HG03103 (cell line): ENCODE measurements around the gene RYR2.

Experiments used
- ATAC-seq: cut with Tn5 transposase; IDR thresholded peaks from one replicate; pipeline ENCODE4 v1.9.1; 2021; ENCODE audit warnings: low read depth; ENCODE audit not compliant: unreplicated experiment

The RYR2 gene

GRCh38 chr1:237396426-237396825, 354.4 kb downstream of the RYR2 start:
- no peak for ATAC-seq

- ATAC-seq, result no peak
Measured at GRCh38 chr1:237398751-237399150, 356.8 kb downstream of the RYR2 start.

DNA sequence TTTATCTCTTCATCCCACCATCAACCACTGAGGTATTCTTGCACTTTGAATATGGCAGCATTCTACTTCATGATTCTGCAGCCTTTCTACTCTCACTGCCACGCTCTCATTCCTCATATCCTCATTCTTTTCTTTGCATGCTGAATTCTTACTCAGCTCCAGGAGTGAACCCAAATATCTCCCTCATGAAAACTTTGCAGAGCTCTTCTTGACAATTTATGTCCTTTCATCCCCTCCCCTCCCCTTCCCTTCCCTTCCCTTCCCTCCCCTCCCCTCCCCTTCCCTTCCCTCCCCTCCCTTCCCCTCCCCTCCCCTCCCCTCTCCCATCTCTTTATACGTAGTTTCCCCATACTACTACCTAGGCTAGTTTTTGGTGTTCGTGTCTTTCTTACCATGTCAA, 363.9 kb downstream of the RYR2 start:
- ATAC-seq, result no peak

DNA sequence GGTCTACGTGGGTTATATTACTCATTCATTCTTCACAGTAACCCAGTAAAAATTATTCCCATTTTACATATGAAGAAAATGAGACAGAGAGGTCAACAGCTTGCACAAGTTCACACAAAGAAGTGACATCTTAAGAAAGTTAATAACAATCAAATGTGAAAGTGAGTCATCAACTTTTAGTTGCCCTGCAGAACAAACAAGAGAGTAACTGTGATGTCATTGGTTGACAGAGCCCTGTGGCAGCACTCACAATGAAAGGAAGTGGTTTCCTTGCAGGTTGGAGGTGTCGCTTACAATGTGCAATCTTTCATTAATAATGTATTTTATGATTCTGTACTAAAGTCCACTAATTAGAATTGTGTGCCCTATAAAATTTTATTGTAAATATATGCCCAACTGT, 369.6 kb downstream of the RYR2 start:
- no peak for ATAC-seq

DNA sequence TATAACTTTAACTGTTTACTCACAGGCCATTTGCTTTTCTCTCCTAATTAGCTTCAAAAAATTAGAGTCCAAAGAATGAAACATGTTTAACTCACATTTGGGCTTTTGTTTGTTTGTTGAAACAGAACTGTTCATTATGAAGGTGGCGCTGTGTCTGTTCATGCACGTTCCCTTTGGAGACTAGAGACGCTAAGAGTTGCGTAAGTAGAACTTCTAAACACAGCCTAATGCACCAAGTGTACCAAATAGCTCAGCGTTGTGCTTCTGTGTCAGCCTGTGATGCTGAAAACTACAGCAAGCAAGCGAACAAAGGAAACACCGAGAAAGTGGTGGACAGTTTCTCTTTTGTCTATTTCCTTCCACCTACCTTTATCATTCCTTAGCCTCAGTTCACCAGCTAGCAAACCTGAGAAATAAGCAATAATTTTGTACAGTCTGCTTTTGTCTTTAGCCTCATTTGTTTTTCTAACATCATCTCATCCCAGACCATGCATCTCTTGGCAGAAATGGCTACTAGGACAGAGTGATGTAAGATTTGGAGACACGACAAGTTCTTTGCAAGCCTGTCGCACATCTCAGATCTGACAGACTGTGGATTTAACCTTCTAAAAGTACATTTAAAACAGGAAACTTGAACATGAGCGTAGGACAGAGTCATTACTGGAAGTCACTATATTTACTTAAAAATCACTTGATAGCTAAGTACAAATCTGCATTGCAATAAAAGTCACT, 375.1 kb downstream of the RYR2 start:
- ATAC-seq, result no peak

DNA sequence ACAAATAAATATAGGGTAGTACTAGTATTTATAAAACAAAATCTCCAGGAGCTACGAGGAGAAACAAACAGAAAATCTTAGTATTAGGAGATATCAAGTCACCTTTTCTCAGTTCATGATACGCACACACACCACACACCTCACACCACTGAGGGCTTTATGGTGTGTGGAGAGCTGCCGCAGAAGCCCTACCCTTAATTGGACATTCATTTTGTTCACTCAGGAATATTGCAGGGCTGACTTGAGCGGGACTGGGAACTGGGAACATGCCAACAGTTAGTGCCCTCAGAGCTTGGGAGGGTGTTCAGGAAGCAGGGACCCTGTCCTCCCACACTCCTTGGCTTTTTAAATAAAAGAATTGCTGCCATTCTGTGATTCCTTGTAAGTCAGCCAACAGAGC, 386.8 kb downstream of the RYR2 start:
- ATAC-seq, result no peak

GRCh38 chr1:237429252-237429651, 387.3 kb downstream of the RYR2 start:
- ATAC-seq, result no peak

DNA sequence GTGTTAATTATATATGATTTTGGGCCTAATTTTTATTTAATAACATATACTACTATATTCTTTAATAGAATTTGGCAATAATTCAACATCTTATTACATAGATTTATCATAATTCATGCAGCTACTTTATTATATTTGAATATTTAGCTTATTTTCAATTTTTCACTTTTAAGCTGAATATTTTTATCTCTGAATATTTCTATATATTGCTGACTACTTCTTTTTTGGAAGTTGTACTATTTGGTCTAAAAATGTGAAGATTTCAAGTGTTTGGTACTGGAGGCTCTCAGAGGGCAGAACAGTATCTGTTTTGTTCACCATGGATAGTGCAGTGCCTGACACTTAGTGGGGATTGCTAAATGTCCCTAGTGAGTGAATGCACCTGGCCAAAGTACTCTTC, 389.5 kb downstream of the RYR2 start:
- no peak for ATAC-seq

DNA sequence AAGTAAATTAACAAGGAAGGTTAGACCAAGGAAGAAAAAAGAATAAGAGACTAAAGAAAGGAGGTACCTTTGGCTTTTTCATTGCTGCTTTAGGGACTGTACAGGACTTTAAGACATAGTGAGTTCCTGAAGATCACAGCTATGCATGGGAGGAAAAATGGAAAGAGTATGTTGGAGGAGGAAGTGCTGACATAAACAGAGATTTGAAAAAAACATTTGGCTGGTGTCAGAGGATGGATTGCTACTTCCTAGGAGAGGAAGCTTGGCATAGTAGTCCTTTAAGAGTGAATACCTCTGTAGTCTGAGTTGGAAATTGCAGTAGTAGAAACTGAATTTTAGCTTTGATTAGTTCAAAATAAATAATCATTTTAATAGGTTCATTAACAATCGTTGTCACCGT, 398.4 kb downstream of the RYR2 start:
- ATAC-seq, result no peak

DNA sequence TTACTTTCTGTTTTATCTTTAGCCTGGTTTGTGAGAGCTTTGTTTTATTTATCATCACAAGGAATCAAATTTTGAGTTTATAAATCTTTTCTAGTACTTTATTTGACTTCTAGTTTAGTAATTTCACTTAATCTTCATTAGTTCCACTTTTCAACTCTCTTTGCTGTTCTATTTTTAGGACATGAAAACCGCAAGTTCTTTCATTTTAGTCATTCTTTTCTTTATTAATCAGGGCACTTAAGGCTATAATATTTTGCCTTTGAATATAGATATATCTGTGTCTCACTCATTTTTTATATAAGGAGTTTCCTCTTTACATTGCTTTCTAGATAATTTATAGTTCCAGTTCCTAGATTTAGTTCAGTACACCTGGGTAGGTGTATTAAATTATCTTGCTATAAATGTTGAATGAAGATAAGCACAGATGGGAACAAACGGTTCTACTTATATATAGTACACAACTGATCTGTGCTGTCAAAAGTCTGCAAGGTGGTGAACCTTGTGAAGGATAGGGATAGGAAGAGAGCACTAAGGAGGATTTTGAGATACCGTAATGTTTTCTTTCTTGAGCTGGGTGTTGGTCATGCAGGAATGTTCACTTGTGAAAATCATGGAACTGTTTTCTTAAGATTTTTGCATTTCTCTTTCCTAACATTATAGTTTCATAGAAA, 402.3 kb downstream of the RYR2 start:
- no peak for ATAC-seq

DNA sequence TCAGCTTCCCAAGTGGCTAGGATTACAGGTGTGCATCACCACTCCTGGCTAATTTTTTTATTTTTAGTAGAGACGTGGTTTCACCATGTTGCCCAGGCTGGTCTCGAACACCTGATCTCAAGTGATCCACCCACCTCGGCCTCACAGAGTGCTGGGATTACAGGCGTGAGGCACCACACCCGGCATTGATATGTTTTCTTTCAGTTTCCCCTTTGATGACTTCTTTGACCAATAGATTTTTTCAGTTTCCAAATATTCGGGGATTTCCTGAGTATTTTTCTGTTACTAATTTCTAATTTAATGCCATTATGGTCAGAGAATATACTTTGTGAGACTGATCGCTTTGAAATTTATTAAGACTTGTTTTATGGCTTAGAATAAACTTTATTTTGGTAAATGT, 406.1 kb downstream of the RYR2 start:
- ATAC-seq, result no peak

DNA sequence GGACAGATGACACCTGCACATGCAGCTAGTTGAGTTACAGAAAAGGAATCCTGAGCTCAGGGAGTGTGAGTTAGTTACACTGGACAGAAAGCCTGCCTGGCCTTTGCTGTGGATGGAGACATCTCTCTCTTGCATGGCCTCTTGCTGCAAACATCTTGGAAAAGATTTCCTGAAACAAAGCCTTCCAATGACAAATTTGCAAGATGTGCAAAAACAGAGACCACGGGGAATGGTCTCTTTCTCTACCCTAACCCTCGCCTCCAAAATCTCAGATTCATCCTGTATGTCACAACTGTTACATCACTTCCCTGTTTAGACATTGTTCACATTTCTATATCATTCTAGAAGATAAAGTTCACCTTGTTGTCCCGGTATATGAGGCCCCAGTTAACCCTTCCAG, 415.6 kb downstream of the RYR2 start:
- no peak for ATAC-seq

DNA sequence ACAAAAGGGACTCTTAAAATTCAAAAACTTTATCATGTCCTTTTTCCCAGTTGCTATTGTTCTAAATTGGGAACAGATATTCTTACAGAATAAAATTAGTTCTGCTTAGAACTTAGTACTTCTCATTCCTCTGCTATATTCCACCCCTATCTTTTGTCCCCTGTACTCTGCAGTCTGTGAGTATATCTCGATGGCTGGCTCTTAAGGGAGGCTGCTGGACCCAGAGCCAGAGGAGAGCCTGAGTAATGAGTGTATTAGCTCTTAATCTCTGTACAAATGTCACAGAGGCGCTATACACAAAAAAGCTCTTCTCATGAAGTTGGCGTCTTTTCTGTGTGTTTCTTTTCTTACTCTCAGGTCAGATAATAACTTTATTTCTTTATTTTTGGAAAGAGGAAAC, 425.3 kb downstream of the RYR2 start:
- ATAC-seq, result no peak

GRCh38 chr1:237470712-237471338, 428.8 kb downstream of the RYR2 start:
- no peak for ATAC-seq

GRCh38 chr1:237471377-237471776, 429.4 kb downstream of the RYR2 start:
- no peak for ATAC-seq

- ATAC-seq, result no peak
Measured at GRCh38 chr1:237471956-237472355, 430.0 kb downstream of the RYR2 start.

GRCh38 chr1:237473854-237474253, 431.9 kb downstream of the RYR2 start:
- ATAC-seq, result no peak

- ATAC-seq, result no peak
Measured at GRCh38 chr1:237478082-237478481, 436.1 kb downstream of the RYR2 start.

- no peak for ATAC-seq
Measured at GRCh38 chr1:237478842-237479241, 436.9 kb downstream of the RYR2 start.

- ATAC-seq, result no peak
Measured at GRCh38 chr1:237482777-237483176, 440.8 kb downstream of the RYR2 start.

- ATAC-seq, result peak; percentile 65
Measured at GRCh38 chr1:237492359-237492758, 450.4 kb downstream of the RYR2 start.

GRCh38 chr1:237500566-237500965, 458.6 kb downstream of the RYR2 start:
- ATAC-seq, result no peak
